Natural killer cell treated with Interleukin-12 subunit alpha and Interleukin-12 subunit beta and Interleukin-15 and Interleukin-18, amount 100 ng/mL, for 72 hours (primary cell): ENCODE measurements around the gene MND1. TPM values are rescaled to one million over a fixed set of nuclear protein-coding genes. Genes with fewer than 3 reads are reported as not detected.

Source experiments
- ATAC-seq, 2 donors: fragments of 150-1000 bp; cut with Tn5 transposase in 1 of 2; sonication (Bioruptor Pico), chemical (Tn5 transposase) in 1 of 2; 2 replicates each; pipeline ENCODE4 v1.10.0; 2021
- DNase-seq: peaks from one replicate; pipeline ENCODE4 v3.0.0; 2022; ENCODE audit warnings: low spot score
- H3K27ac Mint-ChIP-seq, 2 donors: 1 replicate in 1 of 2; 2 replicates in 1 of 2; pipeline ENCODE4 v1.8.0; 2022; ENCODE audit warnings: mixed read lengths in 2 of 2, mild to moderate bottlenecking in 1 of 2, moderate library complexity in 1 of 2
- H3K27me3 Mint-ChIP-seq, 2 donors: 1 replicate in 1 of 2; 2 replicates in 1 of 2; pipeline ENCODE4 v1.8.0; 2022; ENCODE audit warnings: mixed read lengths in 2 of 2
- H3K36me3 Mint-ChIP-seq: one replicate; pipeline ENCODE4 v1.8.0; 2022; ENCODE audit warnings: mixed read lengths
- H3K4me1 Mint-ChIP-seq, 2 donors: 1 replicate in 1 of 2; 2 replicates in 1 of 2; pipeline ENCODE4 v1.8.0; 2022; ENCODE audit warnings: low read depth in 2 of 2, mixed read lengths in 2 of 2, mild to moderate bottlenecking in 1 of 2
- H3K4me3 Mint-ChIP-seq: one replicate; pipeline ENCODE4 v1.8.0; 2022; ENCODE audit warnings: mixed read lengths
- H3K9me3 Mint-ChIP-seq: 2 replicates; pipeline ENCODE4 v1.8.0; 2022; ENCODE audit warnings: mixed read lengths
- total RNA-seq, 2 donors: library from RNA; stranded (reverse); gene quantifications; one replicate each; pipeline ENCODE4 v1.2.3, GENCODE V29; 2022

Gene MND1
- total RNA-seq, 2 donors from 2014 or later, result 13.5 to 18.2 TPM

- H3K36me3 Mint-ChIP-seq, result no peaks in the 10 kb centered on the region
- peaks cover 0 to 2% of the 10 kb centered on the region in 2 donors for H3K4me1 Mint-ChIP-seq
- DNase-seq, result no peak
- no peaks in the 10 kb centered on the region for H3K27me3 Mint-ChIP-seq
- no peak overlapping the region for H3K4me3 Mint-ChIP-seq
- peak overlapping the region in 1 of 2 donors; percentile 56 for H3K27ac Mint-ChIP-seq
- ATAC-seq, result peak in 1 of 2 donors; percentile 74
- no peaks in the 10 kb centered on the region for H3K9me3 Mint-ChIP-seq
Observed at GRCh38 chr4:153421941-153422340, 77.5 kb downstream of the MND1 start.

- no peak for ATAC-seq
- Mint-ChIP-seq H3K4me3 (no peak overlapping the region), H3K27me3 (no peaks in the 10 kb centered on the region), H3K27ac (no peak overlapping the region), H3K9me3 (no peaks in the 10 kb centered on the region), H3K36me3 (no peaks in the 10 kb centered on the region), H3K4me1 (peaks cover 0 to 7% of the 10 kb centered on the region in 2 donors)
- no peak for DNase-seq
Observed at GRCh38 chr4:153426207-153426885, 81.9 kb downstream of the MND1 start.

- Mint-ChIP-seq H3K4me3 (no peak overlapping the region), H3K27me3 (no peaks in the 10 kb centered on the region), H3K4me1 (peaks cover 5 to 11% of the 10 kb centered on the region in 2 donors), H3K27ac (no peak overlapping the region), H3K36me3 (no peaks in the 10 kb centered on the region), H3K9me3 (no peaks in the 10 kb centered on the region)
- DNase-seq (no peak), ATAC-seq (no peak)
Observed at GRCh38 chr4:153427363-153428071, 83.0 kb downstream of the MND1 start.

- no peaks in the 10 kb centered on the region for H3K9me3 Mint-ChIP-seq
- ATAC-seq (no peak), DNase-seq (no peak)
- H3K4me3 Mint-ChIP-seq, result no peak overlapping the region
- H3K27ac Mint-ChIP-seq, result peak overlapping the region in 1 of 2 donors; percentile 17
- H3K4me1 Mint-ChIP-seq, result peaks cover 17 to 21% of the 10 kb centered on the region in 2 donors
- H3K27me3 Mint-ChIP-seq, result no peaks in the 10 kb centered on the region
- H3K36me3 Mint-ChIP-seq, result no peaks in the 10 kb centered on the region
Observed at GRCh38 chr4:153428941-153429475, 84.5 kb downstream of the MND1 start.

- Mint-ChIP-seq H3K4me1 (peaks cover 22 to 27% of the 10 kb centered on the region in 2 donors), H3K36me3 (no peaks in the 10 kb centered on the region)
Observed at GRCh38 chr4:153432965-153433753, 88.7 kb downstream of the MND1 start.

GRCh38 chr4:153433754-153434105 lies 89.2 kb downstream of the MND1 start:
- ATAC-seq, result no peak
- Mint-ChIP-seq H3K4me1 (peaks cover 26 to 31% of the 10 kb centered on the region in 2 donors), H3K27ac (peak overlapping the region; percentile 94 to 97), H3K4me3 (peak overlapping the region; percentile 97), H3K36me3 (no peaks in the 10 kb centered on the region), H3K9me3 (no peaks in the 10 kb centered on the region), H3K27me3 (no peaks in the 10 kb centered on the region)
- DNase-seq, result no peak

More at GRCh38 chr4:153432965-153433753, 88.7 kb downstream of the MND1 start:
- ATAC-seq, result peak; percentile 94 to 97
- DNase-seq, result peak; percentile 89
- Mint-ChIP-seq H3K4me3 (peak overlapping the region; percentile 97), H3K27ac (peak overlapping the region; percentile 94 to 97), H3K9me3 (no peaks in the 10 kb centered on the region), H3K27me3 (no peaks in the 10 kb centered on the region)

GRCh38 chr4:153434190-153434589 lies 89.7 kb downstream of the MND1 start:
- Mint-ChIP-seq H3K9me3 (no peaks in the 10 kb centered on the region), H3K4me1 (peaks cover 30 to 36% of the 10 kb centered on the region in 2 donors), H3K4me3 (peak overlapping the region; percentile 97), H3K36me3 (no peaks in the 10 kb centered on the region), H3K27me3 (no peaks in the 10 kb centered on the region), H3K27ac (peak overlapping the region; percentile 94 to 97)
- no peak for ATAC-seq
- DNase-seq, result no peak

GRCh38 chr4:153438916-153439756 lies 94.6 kb downstream of the MND1 start:
- H3K27me3 Mint-ChIP-seq, result no peaks in the 10 kb centered on the region
- DNase-seq, result no peak
- H3K9me3 Mint-ChIP-seq, result no peaks in the 10 kb centered on the region
- H3K4me3 Mint-ChIP-seq, result peak overlapping the region; percentile 73
- ATAC-seq, result peak; percentile 78 to 85
- H3K27ac Mint-ChIP-seq, result peak overlapping the region; percentile 37 to 87
- peaks cover 19 to 34% of the 10 kb centered on the region in 2 donors for H3K4me1 Mint-ChIP-seq
- no peaks in the 10 kb centered on the region for H3K36me3 Mint-ChIP-seq

- no peaks in the 10 kb centered on the region for H3K36me3 Mint-ChIP-seq
- H3K27me3 Mint-ChIP-seq, result no peaks in the 10 kb centered on the region
- H3K4me1 Mint-ChIP-seq, result peaks cover 16 to 31% of the 10 kb centered on the region in 2 donors
- peak overlapping the region; percentile 73 for H3K4me3 Mint-ChIP-seq
- peak overlapping the region; percentile 37 to 87 for H3K27ac Mint-ChIP-seq
- DNase-seq (no peak), ATAC-seq (no peak)
- no peaks in the 10 kb centered on the region for H3K9me3 Mint-ChIP-seq
Observed at GRCh38 chr4:153439831-153440230, 95.3 kb downstream of the MND1 start.

- peak overlapping the region; percentile 16 to 38 for H3K27ac Mint-ChIP-seq
- no peak for DNase-seq
- peaks cover 16 to 31% of the 10 kb centered on the region in 2 donors for H3K4me1 Mint-ChIP-seq
- H3K27me3 Mint-ChIP-seq, result no peaks in the 10 kb centered on the region
- no peaks in the 10 kb centered on the region for H3K9me3 Mint-ChIP-seq
- ATAC-seq, result no peak
- H3K36me3 Mint-ChIP-seq, result no peaks in the 10 kb centered on the region
- peak overlapping the region; percentile 46 for H3K4me3 Mint-ChIP-seq
Observed at GRCh38 chr4:153440475-153440874, 96.0 kb downstream of the MND1 start.

GRCh38 chr4:153447175-153447905 lies 102.9 kb downstream of the MND1 start:
- Mint-ChIP-seq H3K4me1 (peaks cover 11 to 20% of the 10 kb centered on the region in 2 donors), H3K36me3 (no peaks in the 10 kb centered on the region), H3K27me3 (no peaks in the 10 kb centered on the region), H3K4me3 (no peak overlapping the region), H3K9me3 (no peaks in the 10 kb centered on the region), H3K27ac (peak overlapping the region in 1 of 2 donors; percentile 43)
- ATAC-seq, result no peak
- no peak for DNase-seq

GRCh38 chr4:153448003-153448731 lies 103.7 kb downstream of the MND1 start:
- H3K36me3 Mint-ChIP-seq, result no peaks in the 10 kb centered on the region
- peak overlapping the region in 1 of 2 donors; percentile 16 for H3K27ac Mint-ChIP-seq

More at GRCh38 chr4:153448003-153448731, 103.7 kb downstream of the MND1 start:
- no peak for ATAC-seq
- DNase-seq, result no peak
- no peaks in the 10 kb centered on the region for H3K27me3 Mint-ChIP-seq
- H3K9me3 Mint-ChIP-seq, result no peaks in the 10 kb centered on the region
- peaks cover 11 to 14% of the 10 kb centered on the region in 2 donors for H3K4me1 Mint-ChIP-seq
- H3K4me3 Mint-ChIP-seq, result no peak overlapping the region
